HG03066 (cell line): Measurements from ENCODE around the gene NEUROD2.
A peak's percentile ranks its signal among the peaks of the same experiment; 100 is the strongest.

Experiments used
- ATAC-seq: cut with Tn5 transposase; IDR thresholded peaks from one replicate; pipeline ENCODE4 v1.9.1; 2021; ENCODE audit warnings: low read depth; ENCODE audit not compliant: unreplicated experiment

NEUROD2 gene

GRCh38 chr17:39607851-39608130, at the start of gene NEUROD2:
TSS of gene NEUROD2 (minus strand) at chr17:39607920. CDS start at chr17:39606599, 1,321 bp downstream.
- ATAC-seq = no peak

GRCh38 chr17:39655105-39655504, 47.4 kb upstream of the NEUROD2 start:
- no peak for ATAC-seq

GRCh38 chr17:39653662-39654331, 46.1 kb upstream of the NEUROD2 start:
- ATAC-seq = no peak

GRCh38 chr17:39653316-39653661, 45.6 kb upstream of the NEUROD2 start:
- no peak for ATAC-seq

- no peak for ATAC-seq
Observed at GRCh38 chr17:39652587-39653315, 45.0 kb upstream of the NEUROD2 start.

- ATAC-seq = no peak
Observed at GRCh38 chr17:39651923-39652586, 44.3 kb upstream of the NEUROD2 start.

GRCh38 chr17:39650121-39650579, 42.4 kb upstream of the NEUROD2 start:
- ATAC-seq = no peak

- no peak for ATAC-seq
Observed at GRCh38 chr17:39648616-39649366, 41.1 kb upstream of the NEUROD2 start.

GRCh38 chr17:39647256-39647655, 39.5 kb upstream of the NEUROD2 start:
- ATAC-seq = no peak

GRCh38 chr17:39643271-39643670, 35.6 kb upstream of the NEUROD2 start:
- ATAC-seq = no peak

- ATAC-seq = no peak
Observed at GRCh38 chr17:39642291-39643074, 34.8 kb upstream of the NEUROD2 start.

- no peak for ATAC-seq
Observed at GRCh38 chr17:39641883-39642282, 34.2 kb upstream of the NEUROD2 start.

GRCh38 chr17:39641097-39641496, 33.4 kb upstream of the NEUROD2 start:
- ATAC-seq = no peak

GRCh38 chr17:39640591-39641031, 32.9 kb upstream of the NEUROD2 start:
- no peak for ATAC-seq

- ATAC-seq = no peak
Observed at GRCh38 chr17:39639566-39640458, 32.1 kb upstream of the NEUROD2 start.

- no peak for ATAC-seq
Observed at GRCh38 chr17:39639043-39639442, 31.3 kb upstream of the NEUROD2 start.

- no peak for ATAC-seq
Observed at GRCh38 chr17:39638317-39638716, 30.6 kb upstream of the NEUROD2 start.

GRCh38 chr17:39636927-39637736, 29.4 kb upstream of the NEUROD2 start, which contains the start of gene STARD3:
TSS of gene STARD3 (plus strand) at chr17:39637144. CDS start at chr17:39653532, 16,388 bp downstream.
- peak; percentile 72 for ATAC-seq
